Measurements from ENCODE around the gene KYNU.

KYNU gene

DNA sequence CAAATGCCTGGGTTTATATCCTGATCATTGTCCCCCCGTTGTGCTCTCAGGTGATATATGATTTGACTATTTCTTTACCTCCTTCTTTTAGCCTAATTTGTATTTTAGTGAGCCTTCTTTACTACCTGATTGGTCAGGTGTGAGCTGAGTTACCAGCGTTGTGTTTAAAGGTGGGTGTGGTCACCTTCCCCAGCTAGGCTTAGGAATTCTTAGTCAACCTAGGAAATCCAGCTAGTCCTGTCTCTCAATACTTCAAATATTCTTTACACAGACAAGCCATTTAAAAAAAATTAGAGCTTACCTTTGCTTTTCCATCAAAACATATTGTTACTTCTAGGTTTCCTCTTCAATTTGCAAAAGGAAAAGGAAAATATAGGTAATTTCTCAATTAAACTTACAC lies 30.2 kb downstream of the KYNU start:
- no peaks in the 10 kb centered on the region for H3K36me3 ChIP-seq (ENCODE audit: control insufficient read depth in 2 of 2, insufficient read depth in 1 of 2, low read length in 2 of 2)
- no peak overlapping the region for H3K27ac ChIP-seq (ENCODE audit: extremely low read depth, low read depth, low read length)
- no peak overlapping the region for H3K4me3 ChIP-seq (ENCODE audit: low read depth, low read length)
- H3K4me1 ChIP-seq (ENCODE audit: control insufficient read depth, insufficient read depth, low read length), result no peaks in the 10 kb centered on the region
- no peaks in the 10 kb centered on the region for H3K9me3 ChIP-seq (ENCODE audit: control insufficient read depth, insufficient read depth, low read depth, low read length)
- CTCF ChIA-PET, result interaction anchor here (0.6 kb wide), 2 partner anchors 887 to 1580 kb away, joined by 3 to 4 read pairs; no protein-coding TSS in a partner anchor
- TF ChIP-seq, protein P1, sequence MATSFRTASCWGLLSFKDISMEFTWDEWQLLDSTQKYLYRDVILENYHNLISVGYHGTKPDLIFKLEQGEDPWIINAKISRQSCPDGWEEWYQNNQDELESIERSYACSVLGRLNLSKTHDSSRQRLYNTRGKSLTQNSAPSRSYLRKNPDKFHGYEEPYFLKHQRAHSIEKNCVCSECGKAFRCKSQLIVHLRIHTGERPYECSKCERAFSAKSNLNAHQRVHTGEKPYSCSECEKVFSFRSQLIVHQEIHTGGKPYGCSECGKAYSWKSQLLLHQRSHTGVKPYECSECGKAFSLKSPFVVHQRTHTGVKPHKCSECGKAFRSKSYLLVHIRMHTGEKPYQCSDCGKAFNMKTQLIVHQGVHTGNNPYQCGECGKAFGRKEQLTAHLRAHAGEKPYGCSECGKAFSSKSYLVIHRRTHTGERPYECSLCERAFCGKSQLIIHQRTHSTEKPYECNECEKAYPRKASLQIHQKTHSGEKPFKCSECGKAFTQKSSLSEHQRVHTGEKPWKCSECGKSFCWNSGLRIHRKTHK (tag by site-specific recombination; IDR thresholded peaks at IDR 0.05), result no peak
- TF ChIP-seq ZNF155 (tag by site-specific recombination; IDR thresholded peaks at IDR 0.05) (no peak), ZNF202 (tag by site-specific recombination; IDR thresholded peaks at IDR 0.05; ENCODE audit: borderline replicate concordance) (no peak), ZNF76 (tag by site-specific recombination; IDR thresholded peaks at IDR 0.05; ENCODE audit: borderline replicate concordance, low read depth) (no peak), ZNF211 (tag by site-specific recombination; IDR thresholded peaks at IDR 0.05; ENCODE audit: low read depth) (no peak), ZNF324 (tag by site-specific recombination; IDR thresholded peaks at IDR 0.05) (no peak), BCL6B (tag by site-specific recombination; IDR thresholded peaks at IDR 0.05) (no peak), ZNF221 (tag by site-specific recombination; IDR thresholded peaks at IDR 0.05; ENCODE audit: borderline replicate concordance) (no peak)
- POLR2A ChIA-PET, result no interaction called here

- CTCF ChIA-PET, result interaction anchor here (0.6 kb wide), 1 partner anchor 46 kb away, joined by 3 read pairs; no protein-coding TSS in a partner anchor
These were observed 37.2 kb downstream of the KYNU start for GRCh38 chr2:142914507-142915313.

DNA sequence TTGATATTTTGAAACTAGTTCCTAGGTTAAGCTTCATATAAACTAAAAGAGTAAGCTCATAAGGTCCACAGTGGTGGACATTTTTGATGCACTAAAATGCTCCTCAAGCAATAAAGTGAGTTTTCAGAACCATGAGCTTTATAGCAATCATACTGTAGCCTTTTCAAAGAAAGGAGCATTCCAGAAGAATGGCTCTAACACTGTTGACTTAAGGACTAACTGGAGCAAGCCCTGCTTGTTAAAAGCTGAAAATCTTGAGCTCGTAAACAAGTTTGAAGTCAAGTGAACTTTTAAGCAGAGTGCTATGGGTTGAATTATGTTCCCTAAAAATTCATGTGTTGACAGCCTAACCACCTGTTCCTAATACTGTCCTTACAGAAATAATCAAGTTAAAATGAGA lies 38.0 kb downstream of the KYNU start:
- H3K36me3 ChIP-seq (ENCODE audit: control insufficient read depth in 2 of 2, insufficient read depth in 1 of 2, low read length in 2 of 2), result no peaks in the 10 kb centered on the region
- H3K27ac ChIP-seq (ENCODE audit: extremely low read depth, low read depth, low read length), result no peak overlapping the region
- no peaks in the 10 kb centered on the region for H3K9me3 ChIP-seq (ENCODE audit: control insufficient read depth, insufficient read depth, low read depth, low read length)
- no peaks in the 10 kb centered on the region for H3K4me1 ChIP-seq (ENCODE audit: control insufficient read depth, insufficient read depth, low read length)
- ChIA-PET CTCF (interaction anchor here (0.6 to 0.7 kb wide), 2 partner anchors 46 to 429 kb away, joined by 3 read pairs; no protein-coding TSS in a partner anchor), POLR2A (no interaction called here)
- H3K4me3 ChIP-seq (ENCODE audit: low read depth, low read length), result no peak overlapping the region
- TF ChIP-seq SCRT2 (tag by site-specific recombination; IDR thresholded peaks at IDR 0.05) (no peak), ZFP37 (tag by site-specific recombination; IDR thresholded peaks at IDR 0.05) (no peak), ZNF138 (tag by site-specific recombination; IDR thresholded peaks at IDR 0.05; ENCODE audit: borderline replicate concordance) (no peak), ZNF394 (tag by site-specific recombination; IDR thresholded peaks at IDR 0.05; ENCODE audit: borderline replicate concordance) (no peak), ZNF513 (tag by site-specific recombination; IDR thresholded peaks at IDR 0.05) (no peak), ZBTB6 (tag by site-specific recombination; IDR thresholded peaks at IDR 0.05) (no peak), ZNF202 (tag by site-specific recombination; IDR thresholded peaks at IDR 0.05; ENCODE audit: borderline replicate concordance) (no peak), ZNF23 (tag by site-specific recombination; IDR thresholded peaks at IDR 0.05; ENCODE audit: borderline replicate concordance) (no peak), ZNF157 (tag by site-specific recombination; IDR thresholded peaks at IDR 0.05) (no peak), ZNF155 (tag by site-specific recombination; IDR thresholded peaks at IDR 0.05) (no peak), ZXDB (tag by site-specific recombination; IDR thresholded peaks at IDR 0.05) (no peak), ZNF223 (tag by site-specific recombination; IDR thresholded peaks at IDR 0.05) (no peak)

More at GRCh38 chr2:142914507-142915313, 37.2 kb downstream of the KYNU start:
- no peak overlapping the region for H3K27ac ChIP-seq (ENCODE audit: extremely low read depth, low read depth, low read length)
- H3K36me3 ChIP-seq (ENCODE audit: control insufficient read depth in 2 of 2, insufficient read depth in 1 of 2, low read length in 2 of 2), result no peaks in the 10 kb centered on the region
- H3K9me3 ChIP-seq (ENCODE audit: control insufficient read depth, insufficient read depth, low read depth, low read length), result no peaks in the 10 kb centered on the region
- TF ChIP-seq, protein P2, sequence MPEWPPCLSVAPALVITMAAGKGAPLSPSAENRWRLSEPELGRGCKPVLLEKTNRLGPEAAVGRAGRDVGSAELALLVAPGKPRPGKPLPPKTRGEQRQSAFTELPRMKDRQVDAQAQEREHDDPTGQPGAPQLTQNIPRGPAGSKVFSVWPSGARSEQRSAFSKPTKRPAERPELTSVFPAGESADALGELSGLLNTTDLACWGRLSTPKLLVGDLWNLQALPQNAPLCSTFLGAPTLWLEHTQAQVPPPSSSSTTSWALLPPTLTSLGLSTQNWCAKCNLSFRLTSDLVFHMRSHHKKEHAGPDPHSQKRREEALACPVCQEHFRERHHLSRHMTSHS (tag by site-specific recombination; IDR thresholded peaks at IDR 0.05), result no peak
- no peak for TF ChIP-seq ZNF701 (tag by site-specific recombination; IDR thresholded peaks at IDR 0.05)
- no peak for TF ChIP-seq GFI1B (tag by site-specific recombination; IDR thresholded peaks at IDR 0.05)
- TF ChIP-seq ZSCAN23 (tag by site-specific recombination; IDR thresholded peaks at IDR 0.05), result no peak
- TF ChIP-seq ZNF362 (tag by site-specific recombination; IDR thresholded peaks at IDR 0.05), result no peak
- TF ChIP-seq ZNF843 (tag by site-specific recombination; IDR thresholded peaks at IDR 0.05), result no peak
- TF ChIP-seq ZNF514 (tag by site-specific recombination; IDR thresholded peaks at IDR 0.05), result no peak
- POLR2A ChIA-PET, result no interaction called here
- H3K4me3 ChIP-seq (ENCODE audit: low read depth, low read length), result no peak overlapping the region
- no peaks in the 10 kb centered on the region for H3K4me1 ChIP-seq (ENCODE audit: control insufficient read depth, insufficient read depth, low read length)

Data from HEK293 (cell line).